NT2/D1 (cell line): Measurements from ENCODE around the gene FBXL7.

Source experiments
- YY1 ChIP-seq: IDR thresholded peaks from 2 replicates; pipeline ENCODE4 v1.6.1; 2011; ENCODE audit not compliant: insufficient read length, insufficient read depth
- ZNF274 ChIP-seq: IDR thresholded peaks from 2 replicates; pipeline ENCODE4 v1.6.1; 2011; ENCODE audit warnings: mild to moderate bottlenecking, low read depth, low read length

DNA sequence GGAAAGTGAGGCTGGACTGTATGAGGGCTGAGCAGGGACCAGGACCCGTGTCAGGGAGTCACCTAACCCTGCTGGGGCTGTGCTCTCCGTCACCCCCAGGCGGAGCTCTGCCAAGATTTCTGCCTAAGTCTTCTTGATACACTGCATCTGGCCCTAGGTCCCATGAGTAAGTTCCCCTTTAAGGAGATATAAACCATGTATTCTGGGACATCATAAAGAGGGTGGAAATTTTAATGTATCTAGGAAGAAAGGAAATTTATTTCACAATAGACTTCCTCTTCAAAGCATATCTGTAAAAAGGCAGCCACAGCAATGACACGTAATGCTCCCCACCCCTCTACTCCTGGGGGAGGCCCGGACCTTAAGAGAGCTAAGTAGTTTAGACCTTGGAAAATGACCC is 183.4 kb downstream of the FBXL7 start:
- no peak for TF ChIP-seq YY1
- no peak for TF ChIP-seq ZNF274
